ENCODE data around the gene CAMTA1.

The CAMTA1 gene

GRCh38 chr1:7399514-7400125 lies 614.4 kb downstream of the CAMTA1 start:
- Histone ChIP-seq H3K4me3 (ENCODE audit: low read length) (no peak overlapping the region), H3K9ac (ENCODE audit: low read depth, low read length) (no peak overlapping the region), H3K36me3 (ENCODE audit: insufficient read depth, low read depth, low read length) (no peaks in the 10 kb centered on the region), H3K27ac (ENCODE audit: low read length) (peak overlapping the region; percentile 37), H3K27me3 (ENCODE audit: insufficient read depth, low read length) (no peaks in the 10 kb centered on the region), H3K4me1 (ENCODE audit: insufficient read depth, low read length) (peaks cover 4% of the 10 kb centered on the region; the same call in 1 of the 2 replicates), H3K9me3 (ENCODE audit: insufficient read depth, low read depth, low read length) (peaks cover 31% of the 10 kb centered on the region)

- peaks cover 25% of the 10 kb centered on the region for H3K9me3 ChIP-seq (ENCODE audit: insufficient read depth, low read depth, low read length)
- no peak overlapping the region for H3K9ac ChIP-seq (ENCODE audit: low read depth, low read length)
- H3K4me1 ChIP-seq (ENCODE audit: insufficient read depth, low read length): peaks cover 4% of the 10 kb centered on the region; the same call in 1 of the 2 replicates
- no peaks in the 10 kb centered on the region for H3K36me3 ChIP-seq (ENCODE audit: insufficient read depth, low read depth, low read length)
- H3K4me3 ChIP-seq (ENCODE audit: low read length): no peak overlapping the region
- H3K27ac ChIP-seq (ENCODE audit: low read length): no peak overlapping the region
- no peaks in the 10 kb centered on the region for H3K27me3 ChIP-seq (ENCODE audit: insufficient read depth, low read length)
Measured at GRCh38 chr1:7400566-7400965, 615.3 kb downstream of the CAMTA1 start.

- Histone ChIP-seq H3K36me3 (ENCODE audit: insufficient read depth, low read depth, low read length) (no peaks in the 10 kb centered on the region), H3K4me1 (ENCODE audit: insufficient read depth, low read length) (peaks cover 4% of the 10 kb centered on the region; the same call in 1 of the 2 replicates), H3K9ac (ENCODE audit: low read depth, low read length) (no peak overlapping the region), H3K9me3 (ENCODE audit: insufficient read depth, low read depth, low read length) (peaks cover 19% of the 10 kb centered on the region; the same call in 1 of the 2 replicates), H3K27me3 (ENCODE audit: insufficient read depth, low read length) (no peaks in the 10 kb centered on the region), H3K27ac (ENCODE audit: low read length) (no peak overlapping the region), H3K4me3 (ENCODE audit: low read length) (no peak overlapping the region)
Measured at GRCh38 chr1:7401814-7402547, 616.7 kb downstream of the CAMTA1 start.

GRCh38 chr1:7402548-7402850 lies 617.2 kb downstream of the CAMTA1 start:
- no peaks in the 10 kb centered on the region for H3K27me3 ChIP-seq (ENCODE audit: insufficient read depth, low read length)
- no peak overlapping the region for H3K27ac ChIP-seq (ENCODE audit: low read length)
- H3K9ac ChIP-seq (ENCODE audit: low read depth, low read length): no peak overlapping the region
- no peak overlapping the region for H3K4me3 ChIP-seq (ENCODE audit: low read length)
- peaks cover 19% of the 10 kb centered on the region; the same call in 1 of the 2 replicates for H3K9me3 ChIP-seq (ENCODE audit: insufficient read depth, low read depth, low read length)
- no peaks in the 10 kb centered on the region for H3K36me3 ChIP-seq (ENCODE audit: insufficient read depth, low read depth, low read length)
- H3K4me1 ChIP-seq (ENCODE audit: insufficient read depth, low read length): peaks cover 4% of the 10 kb centered on the region; the same call in 1 of the 2 replicates

- Histone ChIP-seq H3K27ac (ENCODE audit: low read length) (no peak overlapping the region), H3K4me3 (ENCODE audit: low read length) (no peak overlapping the region), H3K27me3 (ENCODE audit: insufficient read depth, low read length) (no peaks in the 10 kb centered on the region), H3K36me3 (ENCODE audit: insufficient read depth, low read depth, low read length) (no peaks in the 10 kb centered on the region), H3K9me3 (ENCODE audit: insufficient read depth, low read depth, low read length) (peaks cover 19% of the 10 kb centered on the region; the same call in 1 of the 2 replicates), H3K4me1 (ENCODE audit: insufficient read depth, low read length) (peaks cover 3% of the 10 kb centered on the region; the same call in 1 of the 2 replicates), H3K9ac (ENCODE audit: low read depth, low read length) (no peak overlapping the region)
Measured at GRCh38 chr1:7403265-7404045, 618.2 kb downstream of the CAMTA1 start.

GRCh38 chr1:7404046-7404742 lies 618.9 kb downstream of the CAMTA1 start:
- Histone ChIP-seq H3K9me3 (ENCODE audit: insufficient read depth, low read depth, low read length) (peaks cover 15% of the 10 kb centered on the region; the same call in 1 of the 2 replicates), H3K4me3 (ENCODE audit: low read length) (no peak overlapping the region), H3K36me3 (ENCODE audit: insufficient read depth, low read depth, low read length) (no peaks in the 10 kb centered on the region), H3K27ac (ENCODE audit: low read length) (no peak overlapping the region), H3K9ac (ENCODE audit: low read depth, low read length) (no peak overlapping the region), H3K27me3 (ENCODE audit: insufficient read depth, low read length) (no peaks in the 10 kb centered on the region), H3K4me1 (ENCODE audit: insufficient read depth, low read length) (no peaks in the 10 kb centered on the region; the same call in 1 of the 2 replicates)

- no peaks in the 10 kb centered on the region for H3K36me3 ChIP-seq (ENCODE audit: insufficient read depth, low read depth, low read length)
- no peaks in the 10 kb centered on the region for H3K27me3 ChIP-seq (ENCODE audit: insufficient read depth, low read length)
- no peak overlapping the region for H3K4me3 ChIP-seq (ENCODE audit: low read length)
- no peak overlapping the region for H3K27ac ChIP-seq (ENCODE audit: low read length)
- H3K4me1 ChIP-seq (ENCODE audit: insufficient read depth, low read length): no peaks in the 10 kb centered on the region
- no peak overlapping the region for H3K9ac ChIP-seq (ENCODE audit: low read depth, low read length)
- no peaks in the 10 kb centered on the region for H3K9me3 ChIP-seq (ENCODE audit: insufficient read depth, low read depth, low read length)
Measured at GRCh38 chr1:7405844-7406500, 620.7 kb downstream of the CAMTA1 start.

GRCh38 chr1:7406641-7407543 lies 621.6 kb downstream of the CAMTA1 start:
- H3K9ac ChIP-seq (ENCODE audit: low read depth, low read length): no peak overlapping the region; the same call in 1 of the 2 replicates
- no peaks in the 10 kb centered on the region for H3K27me3 ChIP-seq (ENCODE audit: insufficient read depth, low read length)
- no peaks in the 10 kb centered on the region for H3K4me1 ChIP-seq (ENCODE audit: insufficient read depth, low read length)

GRCh38 chr1:7407544-7407895 lies 622.3 kb downstream of the CAMTA1 start:
- no peak overlapping the region for H3K9ac ChIP-seq (ENCODE audit: low read depth, low read length)
- no peaks in the 10 kb centered on the region for H3K9me3 ChIP-seq (ENCODE audit: insufficient read depth, low read depth, low read length)
- H3K27ac ChIP-seq (ENCODE audit: low read length): no peak overlapping the region
- H3K4me1 ChIP-seq (ENCODE audit: insufficient read depth, low read length): no peaks in the 10 kb centered on the region
- H3K36me3 ChIP-seq (ENCODE audit: insufficient read depth, low read depth, low read length): no peaks in the 10 kb centered on the region
- H3K27me3 ChIP-seq (ENCODE audit: insufficient read depth, low read length): no peaks in the 10 kb centered on the region
- H3K4me3 ChIP-seq (ENCODE audit: low read length): no peak overlapping the region

More at GRCh38 chr1:7406641-7407543, 621.6 kb downstream of the CAMTA1 start:
- Histone ChIP-seq H3K4me3 (ENCODE audit: low read length) (no peak overlapping the region), H3K27ac (ENCODE audit: low read length) (no peak overlapping the region), H3K9me3 (ENCODE audit: insufficient read depth, low read depth, low read length) (no peaks in the 10 kb centered on the region), H3K36me3 (ENCODE audit: insufficient read depth, low read depth, low read length) (no peaks in the 10 kb centered on the region)

GRCh38 chr1:7407980-7408770 lies 622.9 kb downstream of the CAMTA1 start:
- no peaks in the 10 kb centered on the region for H3K9me3 ChIP-seq (ENCODE audit: insufficient read depth, low read depth, low read length)
- H3K9ac ChIP-seq (ENCODE audit: low read depth, low read length): no peak overlapping the region
- no peak overlapping the region for H3K4me3 ChIP-seq (ENCODE audit: low read length)
- no peak overlapping the region for H3K27ac ChIP-seq (ENCODE audit: low read length)
- no peaks in the 10 kb centered on the region for H3K4me1 ChIP-seq (ENCODE audit: insufficient read depth, low read length)
- no peaks in the 10 kb centered on the region for H3K36me3 ChIP-seq (ENCODE audit: insufficient read depth, low read depth, low read length)
- no peaks in the 10 kb centered on the region for H3K27me3 ChIP-seq (ENCODE audit: insufficient read depth, low read length)
